ENCODE measurements around the gene RAB11A.
"Not testable (repeated sequence)": the region's sequence is repeated elsewhere in the genome, so short reads cannot be mapped to it uniquely, and the experiment has no call there.

Gene RAB11A

DNA sequence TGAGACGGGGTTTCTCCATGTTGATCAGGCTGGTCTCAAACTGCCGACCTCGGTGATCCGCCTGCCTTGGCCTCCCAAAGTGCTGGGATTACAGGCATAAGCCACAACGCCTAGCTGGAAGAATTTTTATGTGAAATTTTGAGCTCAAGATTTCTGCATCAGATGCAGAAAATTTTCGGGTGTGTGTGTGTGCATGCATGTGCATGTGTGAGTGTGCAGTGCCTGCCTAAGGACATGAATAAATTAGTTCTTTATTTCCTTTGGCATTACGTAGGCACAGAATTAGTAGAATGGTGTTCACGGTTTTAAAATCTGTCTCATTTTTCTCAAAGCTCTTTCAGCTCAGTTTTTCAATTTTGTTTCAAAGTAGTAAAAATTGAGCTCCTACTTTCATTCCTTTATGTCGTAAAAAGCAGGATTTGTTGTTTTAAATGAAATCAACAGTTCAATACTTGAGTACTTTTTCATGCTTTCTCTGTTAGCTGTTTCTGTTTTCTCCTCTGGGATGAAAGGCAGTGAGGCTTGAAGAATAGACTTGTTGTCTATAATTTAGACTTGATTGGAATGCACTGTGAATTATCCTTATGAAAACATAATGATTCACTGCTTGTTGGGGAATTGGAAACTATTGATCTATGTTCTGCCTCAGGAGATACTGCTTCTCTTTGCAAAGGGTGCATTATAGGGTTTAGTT, 23.3 kb upstream of the RAB11A start:
- DNase-seq (ENCODE audit: low spot score) = no peak

GRCh38 chr15:65847989-65848388, 21.3 kb upstream of the RAB11A start:
- no peak for DNase-seq (ENCODE audit: low spot score)

- DNase-seq (ENCODE audit: low spot score) = no peak
Observed at GRCh38 chr15:65851981-65852380, 17.3 kb upstream of the RAB11A start.

DNA sequence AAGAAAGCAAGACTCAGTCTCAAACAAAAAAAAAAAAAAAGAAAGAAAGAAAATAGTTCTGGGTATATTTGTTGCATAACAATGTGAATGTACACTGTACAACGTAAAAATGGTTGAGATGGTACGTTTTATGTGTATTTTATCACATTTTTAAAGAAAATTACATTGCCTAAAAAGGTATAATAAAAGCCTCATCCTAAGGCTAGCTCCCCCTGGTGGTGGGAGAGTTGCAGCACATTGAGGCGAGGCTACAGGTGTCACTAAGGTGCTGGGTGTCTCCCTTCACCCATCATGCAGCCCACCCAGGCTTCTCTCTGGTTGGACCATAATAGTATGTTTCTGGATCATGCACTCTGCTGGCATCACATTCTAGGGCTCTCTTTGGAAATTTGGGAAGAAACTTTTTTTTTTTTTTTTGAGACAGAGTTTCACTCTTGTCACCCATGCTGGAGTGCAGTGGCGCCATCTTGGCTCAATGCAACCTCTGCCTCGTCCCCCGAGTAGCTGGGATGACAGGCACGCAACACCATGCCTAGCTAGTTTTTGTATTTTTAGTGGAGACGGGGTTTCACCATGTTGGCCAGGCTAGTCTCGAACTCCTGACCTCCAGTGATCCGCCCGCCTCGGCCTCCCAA, 12.4 kb upstream of the RAB11A start:
- DNase-seq (ENCODE audit: low spot score) = peak; percentile 48

- no peak for DNase-seq (ENCODE audit: low spot score)
Observed at GRCh38 chr15:65857718-65858402, 11.4 kb upstream of the RAB11A start.

- DNase-seq (ENCODE audit: low spot score) = peak; percentile 82
Observed at GRCh38 chr15:65862682-65863081, 6.6 kb upstream of the RAB11A start.

- DNase-seq (ENCODE audit: low spot score) = no peak
Observed at GRCh38 chr15:65863106-65863505, 6.2 kb upstream of the RAB11A start.

DNA sequence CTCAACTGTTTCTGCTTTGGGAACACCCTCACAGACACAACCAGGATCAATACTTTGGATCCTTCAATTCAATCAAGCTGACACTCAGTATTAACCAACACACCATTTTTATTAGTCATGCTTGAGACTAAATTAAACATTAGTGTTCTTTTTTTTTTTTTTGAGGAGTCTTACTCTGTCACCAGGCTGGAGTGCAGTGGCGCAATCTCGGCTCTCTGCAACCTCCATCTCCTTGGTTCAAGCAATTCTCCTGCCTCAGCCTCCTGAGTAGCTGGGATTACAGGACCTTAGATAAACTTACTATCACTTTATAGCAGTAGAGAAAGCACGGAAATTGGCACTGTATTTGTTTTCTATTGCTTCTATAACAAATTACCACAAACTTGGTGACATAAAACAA, 2.0 kb upstream of the RAB11A start:
- no peak for DNase-seq (ENCODE audit: low spot score)

- not testable (repeated sequence) for DNase-seq (ENCODE audit: low spot score)
Observed at GRCh38 chr15:65867933-65868332, 1.4 kb upstream of the RAB11A start.

- DNase-seq (ENCODE audit: low spot score) = no peak
Observed at GRCh38 chr15:65868546-65869125, 655 bp upstream of the RAB11A start.

GRCh38 chr15:65869954-65870871, 922 bp downstream of the RAB11A start:
- DNase-seq (ENCODE audit: low spot score) = peak; percentile 73

DNA sequence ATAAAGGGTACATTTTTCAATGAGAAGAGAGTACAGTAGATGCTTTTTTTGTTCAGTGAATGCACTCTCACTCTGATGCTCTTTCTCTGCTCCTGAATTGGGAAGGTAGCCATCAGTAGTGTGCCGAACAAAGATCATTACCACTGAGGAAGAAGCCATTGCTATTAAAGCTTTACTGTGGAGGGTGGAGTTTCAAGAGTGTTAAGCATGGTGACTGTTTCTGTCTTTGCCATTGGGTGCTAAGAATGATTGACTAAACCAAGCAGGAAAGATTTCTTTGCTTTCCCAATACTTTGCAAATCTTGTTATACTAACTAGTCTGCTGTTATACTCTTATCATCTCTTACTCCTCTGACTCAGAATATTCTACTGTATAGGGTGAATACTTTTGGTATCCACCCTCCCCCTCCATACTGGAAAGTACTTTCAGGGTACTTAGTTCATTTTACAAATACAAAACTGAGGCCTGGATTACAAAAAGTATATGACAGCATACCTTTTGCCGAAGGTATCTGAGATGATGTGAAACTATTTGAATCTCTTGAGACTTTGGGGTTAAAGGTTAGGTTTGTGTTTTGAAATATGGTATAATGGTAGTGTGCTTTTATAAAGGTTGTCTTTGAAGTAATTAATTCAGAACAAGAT, 1.7 kb downstream of the RAB11A start:
- peak; percentile 57 for DNase-seq (ENCODE audit: low spot score)

DNA sequence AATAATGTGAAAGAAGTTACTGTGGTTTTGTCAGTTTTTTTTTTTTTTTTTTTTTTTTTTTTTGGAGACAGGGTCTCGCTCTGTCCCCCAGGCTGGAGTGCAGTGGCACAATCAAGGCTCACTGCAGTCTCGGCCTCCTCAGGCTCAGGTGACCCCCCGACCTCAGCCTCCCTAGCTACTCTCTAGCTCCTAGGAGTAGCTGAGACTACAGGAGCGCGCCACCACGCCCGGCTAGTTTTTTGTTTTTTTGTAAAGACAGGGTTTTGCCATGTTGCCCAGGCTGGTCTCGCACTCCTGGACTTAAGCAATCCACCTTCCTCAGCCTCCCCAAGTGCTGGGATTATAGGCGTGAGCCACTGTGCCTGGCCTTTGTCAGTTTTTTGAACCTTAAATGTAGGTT, 2.6 kb downstream of the RAB11A start:
- DNase-seq (ENCODE audit: low spot score) = not testable (repeated sequence)

DNA sequence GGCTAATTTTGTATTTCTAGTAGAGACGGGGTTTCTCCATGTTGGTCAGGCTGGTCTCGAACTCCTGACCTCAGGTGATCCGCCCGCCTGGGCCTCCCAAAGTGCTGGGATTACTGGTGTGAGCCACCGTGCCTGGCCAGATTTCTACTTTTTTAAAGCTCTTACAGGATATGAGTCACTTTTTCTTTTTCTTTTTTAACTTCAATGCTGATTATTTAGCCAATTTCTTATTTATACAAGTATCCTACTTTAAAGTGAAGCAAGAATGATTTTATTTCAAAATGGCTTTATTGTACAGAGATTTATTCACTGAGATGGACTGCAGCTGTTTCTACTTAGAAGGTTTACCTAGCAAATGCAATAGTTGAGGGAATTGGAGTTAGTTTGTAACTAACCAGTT, 3.3 kb downstream of the RAB11A start:
- not testable (repeated sequence) for DNase-seq (ENCODE audit: low spot score)

DNA sequence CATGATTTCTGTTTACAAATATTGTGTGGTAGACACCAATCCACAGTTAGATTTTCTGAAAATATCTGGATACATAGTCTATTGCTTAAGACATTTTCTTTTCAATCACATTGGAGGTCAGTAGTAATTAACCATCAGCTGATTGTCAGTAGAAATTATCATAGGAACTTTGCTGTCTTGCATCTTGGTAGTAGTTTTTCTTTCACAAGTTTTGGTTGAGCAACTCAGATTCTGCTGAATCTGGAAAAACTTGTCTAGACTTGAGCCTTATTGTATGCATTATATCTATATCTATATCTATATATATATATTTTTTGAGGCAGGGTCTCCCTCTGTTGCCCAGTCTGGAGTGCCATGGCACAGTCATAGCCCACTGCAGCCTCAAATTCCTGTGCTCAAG, 4.0 kb downstream of the RAB11A start:
- DNase-seq (ENCODE audit: low spot score) = no peak

- no peak for DNase-seq (ENCODE audit: low spot score)
Observed at GRCh38 chr15:65875458-65875857, 6.2 kb downstream of the RAB11A start.

- DNase-seq (ENCODE audit: low spot score) = peak; percentile 25
Observed at GRCh38 chr15:65877749-65878148, 8.5 kb downstream of the RAB11A start.

DNA sequence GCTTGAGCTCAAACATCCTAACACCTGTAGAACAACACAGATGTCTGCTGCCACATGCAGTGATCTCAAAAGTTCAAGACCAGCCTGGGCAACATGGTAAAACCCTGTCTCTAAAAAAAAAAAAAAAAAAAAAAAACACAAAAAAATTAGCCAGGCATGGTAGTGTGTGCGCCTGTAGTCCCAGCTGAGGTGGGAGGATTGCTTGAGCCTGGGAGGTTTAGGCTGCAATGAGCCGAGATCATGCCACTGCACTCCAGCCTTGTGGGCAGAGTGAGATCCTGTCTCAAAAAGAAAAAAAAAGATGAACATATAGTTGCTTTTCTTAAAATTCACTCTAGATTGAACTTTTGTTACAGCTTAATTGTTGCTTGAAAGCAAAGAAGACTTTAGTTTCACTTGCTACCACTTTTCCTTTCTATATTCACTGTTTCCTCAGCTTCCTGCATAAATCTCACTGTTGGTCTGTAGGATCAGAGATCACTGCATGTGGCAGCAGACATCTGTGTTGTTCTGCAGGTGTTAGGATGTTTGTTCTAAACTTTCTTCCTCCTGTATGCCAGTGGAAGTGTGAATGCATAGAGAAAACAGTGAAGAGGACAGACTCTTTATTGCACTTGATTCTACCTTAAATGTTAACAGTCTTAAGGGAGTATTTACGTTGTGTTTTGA, 12.6 kb downstream of the RAB11A start:
- no peak for DNase-seq (ENCODE audit: low spot score)

DNA sequence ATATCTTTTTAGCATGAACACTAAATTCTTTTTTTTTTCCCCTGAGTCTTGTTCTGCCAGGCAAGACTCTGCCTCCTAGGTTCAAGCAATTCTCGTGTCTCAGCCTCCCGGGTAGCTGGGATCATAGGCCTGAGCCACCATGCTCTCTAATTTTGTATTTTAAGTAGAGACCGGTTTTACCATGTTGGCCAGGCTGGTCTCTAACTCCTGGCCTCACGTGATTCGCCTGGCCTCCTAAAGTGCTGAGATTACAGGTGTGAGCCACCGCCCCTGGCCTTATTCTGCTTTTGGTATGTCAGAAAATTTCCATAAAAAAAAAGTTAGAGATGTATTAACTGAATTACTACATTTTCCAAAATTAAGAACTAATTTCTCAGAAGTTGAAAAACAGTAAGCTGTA, 14.3 kb downstream of the RAB11A start:
- DNase-seq (ENCODE audit: low spot score) = no peak

GRCh38 chr15:65884511-65884910, 15.2 kb downstream of the RAB11A start:
- no peak for DNase-seq (ENCODE audit: low spot score)

All from SW480 (cell line).